GM19035 (cell line): Measurements from ENCODE around the gene MECR.

Experiments used
- ATAC-seq: cut with Tn5 transposase; IDR thresholded peaks from one replicate; pipeline ENCODE4 v1.9.1; 2021; ENCODE audit not compliant: unreplicated experiment

MECR gene, protein sequence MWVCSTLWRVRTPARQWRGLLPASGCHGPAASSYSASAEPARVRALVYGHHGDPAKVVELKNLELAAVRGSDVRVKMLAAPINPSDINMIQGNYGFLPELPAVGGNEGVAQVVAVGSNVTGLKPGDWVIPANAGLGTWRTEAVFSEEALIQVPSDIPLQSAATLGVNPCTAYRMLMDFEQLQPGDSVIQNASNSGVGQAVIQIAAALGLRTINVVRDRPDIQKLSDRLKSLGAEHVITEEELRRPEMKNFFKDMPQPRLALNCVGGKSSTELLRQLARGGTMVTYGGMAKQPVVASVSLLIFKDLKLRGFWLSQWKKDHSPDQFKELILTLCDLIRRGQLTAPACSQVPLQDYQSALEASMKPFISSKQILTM

DNA sequence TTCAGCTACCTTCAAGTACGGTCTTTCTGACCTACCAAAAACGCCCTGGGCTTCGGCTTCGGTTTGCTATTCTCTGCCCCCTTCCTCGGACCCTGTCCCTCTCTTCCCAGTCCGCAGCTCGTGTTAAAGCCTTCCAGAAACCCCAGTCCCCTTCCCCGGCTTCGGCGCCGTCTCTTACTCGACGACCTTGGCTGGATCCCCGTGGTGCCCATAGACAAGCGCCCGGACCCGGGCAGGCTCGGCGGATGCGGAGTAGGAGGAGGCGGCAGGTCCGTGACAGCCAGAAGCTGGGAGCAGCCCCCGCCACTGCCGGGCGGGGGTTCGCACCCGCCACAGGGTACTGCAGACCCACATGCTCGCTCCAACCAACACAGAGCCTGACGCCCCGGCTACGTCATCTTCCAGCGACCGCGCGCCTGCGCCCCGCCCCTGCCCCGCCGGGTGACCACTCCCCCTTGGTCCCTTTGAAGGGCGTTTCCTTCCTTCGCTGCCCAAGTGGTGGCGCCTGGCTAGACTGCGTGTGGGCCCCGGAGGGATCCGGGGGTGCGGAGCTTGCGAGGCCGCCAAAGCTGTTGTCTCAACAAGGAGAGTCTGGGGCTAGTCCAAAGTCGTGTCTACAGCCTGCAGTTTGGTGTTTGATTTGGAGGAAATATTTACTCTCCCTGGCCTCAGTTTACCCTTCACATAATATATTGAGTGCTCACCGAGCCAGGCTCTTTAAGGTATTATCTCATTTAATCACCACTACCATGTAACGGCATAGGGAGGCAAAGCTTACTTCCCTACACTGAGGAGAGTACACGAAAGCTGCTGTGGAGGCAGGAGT is at the start of gene MECR:
Gene MECR, minus strand, starts transcription at position 382 of the 826 bp plus-strand sequence. Its CDS starts 28 bp downstream, at position 354.
- peak; percentile 91 for ATAC-seq

DNA sequence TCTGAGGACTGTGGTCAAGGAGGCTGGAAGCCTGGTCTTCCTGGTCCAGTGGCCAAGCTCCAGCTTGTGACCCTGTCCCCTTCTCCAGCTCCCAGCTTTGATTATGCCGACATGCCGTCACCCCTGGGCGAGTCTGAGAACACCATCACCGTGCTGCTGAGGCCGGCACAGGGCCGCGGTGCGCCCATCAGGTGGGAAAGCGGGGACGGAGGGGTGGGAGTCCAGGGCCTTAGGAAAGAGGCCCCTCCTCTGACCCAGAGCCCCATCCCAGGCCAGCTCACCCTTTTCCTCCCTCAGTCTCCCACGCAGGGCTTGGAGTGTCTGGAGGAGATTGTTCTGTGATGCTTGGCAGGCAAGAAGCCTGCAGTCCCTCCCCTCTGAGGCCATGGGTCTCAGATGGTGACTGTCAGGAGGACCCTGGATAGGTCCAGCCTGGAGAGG is 49.2 kb upstream of the MECR start:
- no peak for ATAC-seq

DNA sequence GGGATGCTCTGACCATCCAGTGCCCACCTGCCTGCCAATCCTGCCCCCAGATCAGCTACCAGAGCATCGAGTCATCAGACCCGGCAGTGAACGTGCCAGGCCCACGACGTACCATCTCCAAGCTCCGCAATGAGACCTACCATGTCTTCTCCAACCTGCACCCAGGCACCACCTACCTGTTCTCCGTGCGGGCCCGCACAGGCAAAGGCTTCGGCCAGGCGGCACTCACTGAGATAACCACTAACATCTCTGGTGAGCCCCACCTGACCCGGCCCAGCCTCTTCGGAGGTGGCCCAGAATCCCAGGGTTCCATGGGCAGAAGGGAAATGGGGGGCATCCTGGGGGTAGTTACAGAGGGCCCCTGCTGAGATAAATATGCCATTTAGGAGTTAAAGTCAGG is 48.7 kb upstream of the MECR start:
- no peak for ATAC-seq

DNA sequence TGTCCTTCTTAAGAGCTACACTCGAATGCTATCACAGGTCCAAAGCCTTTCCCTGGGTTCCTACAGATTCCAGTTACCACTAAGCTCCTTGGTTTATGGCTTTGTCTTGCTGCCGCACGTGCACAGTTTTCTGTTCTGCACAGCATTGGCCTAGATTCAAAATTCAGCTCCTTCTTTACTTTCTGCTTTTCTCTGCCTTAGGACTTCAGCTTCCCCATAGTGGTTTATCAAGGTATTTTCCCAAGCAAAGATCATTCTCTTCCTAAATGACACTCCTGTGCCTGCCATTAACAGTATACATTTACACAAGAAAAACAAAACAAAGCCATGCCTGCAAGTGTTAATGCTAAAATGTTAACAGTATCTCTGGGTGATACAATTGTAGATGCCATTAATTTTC is 47.4 kb upstream of the MECR start:
- ATAC-seq = no peak

DNA sequence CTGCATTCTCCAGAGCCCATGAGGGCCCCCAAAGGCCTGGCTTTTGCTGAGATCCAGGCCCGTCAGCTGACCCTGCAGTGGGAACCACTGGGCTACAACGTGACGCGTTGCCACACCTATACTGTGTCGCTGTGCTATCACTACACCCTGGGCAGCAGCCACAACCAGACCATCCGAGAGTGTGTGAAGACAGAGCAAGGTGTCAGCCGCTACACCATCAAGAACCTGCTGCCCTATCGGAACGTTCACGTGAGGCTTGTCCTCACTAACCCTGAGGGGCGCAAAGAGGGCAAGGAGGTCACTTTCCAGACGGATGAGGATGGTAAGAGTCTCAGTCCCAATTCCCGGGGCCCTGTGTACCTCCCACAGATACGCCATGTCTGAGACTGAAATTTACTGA is 44.7 kb upstream of the MECR start:
- no peak for ATAC-seq

DNA sequence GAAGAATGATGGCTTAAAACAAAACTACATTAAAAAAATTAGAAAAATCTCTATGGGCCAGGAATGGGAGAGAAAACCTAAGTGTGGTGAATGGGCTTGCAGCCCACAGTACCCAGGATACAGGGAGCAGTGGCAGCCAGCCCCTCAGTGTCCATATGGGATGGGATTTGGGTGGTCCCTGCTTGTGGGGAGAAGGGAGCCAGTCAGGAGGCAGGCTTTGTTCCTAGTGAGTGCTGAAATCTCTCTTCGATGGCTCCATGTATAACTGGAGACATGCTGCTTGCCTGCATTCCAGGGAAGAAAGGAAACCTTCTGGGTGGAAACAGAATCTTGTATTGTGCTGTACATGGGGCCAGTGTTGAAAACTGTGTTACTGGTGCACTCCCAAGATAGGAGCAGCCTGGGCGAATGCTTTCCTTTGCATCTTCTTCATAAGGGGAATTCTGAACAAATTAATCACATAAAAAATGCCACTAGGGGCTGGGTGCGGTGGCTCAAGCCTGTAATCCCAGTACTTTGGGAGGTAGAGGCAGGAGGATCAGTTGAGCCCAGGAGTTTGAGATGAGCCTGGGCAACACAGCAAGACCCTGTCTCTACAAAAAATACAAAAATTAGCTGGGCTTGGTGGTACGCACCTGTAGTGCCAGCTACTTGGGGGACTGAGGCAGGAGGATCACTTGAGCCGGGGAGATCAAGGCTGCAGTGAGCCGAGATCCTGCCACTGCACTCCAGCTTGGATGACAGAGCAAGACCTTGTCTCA is 41.6 kb upstream of the MECR start:
- ATAC-seq = no peak

DNA sequence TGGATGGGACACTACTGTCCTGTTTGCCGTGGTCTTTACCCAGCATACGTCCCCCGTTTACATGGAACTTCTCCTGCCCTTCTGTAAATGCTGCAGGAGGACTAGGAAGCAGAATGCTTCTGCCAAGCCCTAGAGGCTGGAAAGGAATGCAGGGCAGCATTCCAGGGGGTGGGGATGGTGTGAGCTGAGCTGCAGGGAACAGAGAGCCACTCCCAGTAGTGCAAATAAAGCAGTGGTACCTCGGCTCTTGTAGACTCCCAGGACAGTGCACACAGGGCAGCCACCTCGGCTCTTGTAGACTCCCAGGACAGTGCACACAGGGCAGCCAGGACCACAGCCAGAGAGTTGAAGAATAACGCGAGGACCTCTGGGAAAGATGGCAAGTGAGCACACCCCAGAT is 41.0 kb upstream of the MECR start:
- no peak for ATAC-seq

DNA sequence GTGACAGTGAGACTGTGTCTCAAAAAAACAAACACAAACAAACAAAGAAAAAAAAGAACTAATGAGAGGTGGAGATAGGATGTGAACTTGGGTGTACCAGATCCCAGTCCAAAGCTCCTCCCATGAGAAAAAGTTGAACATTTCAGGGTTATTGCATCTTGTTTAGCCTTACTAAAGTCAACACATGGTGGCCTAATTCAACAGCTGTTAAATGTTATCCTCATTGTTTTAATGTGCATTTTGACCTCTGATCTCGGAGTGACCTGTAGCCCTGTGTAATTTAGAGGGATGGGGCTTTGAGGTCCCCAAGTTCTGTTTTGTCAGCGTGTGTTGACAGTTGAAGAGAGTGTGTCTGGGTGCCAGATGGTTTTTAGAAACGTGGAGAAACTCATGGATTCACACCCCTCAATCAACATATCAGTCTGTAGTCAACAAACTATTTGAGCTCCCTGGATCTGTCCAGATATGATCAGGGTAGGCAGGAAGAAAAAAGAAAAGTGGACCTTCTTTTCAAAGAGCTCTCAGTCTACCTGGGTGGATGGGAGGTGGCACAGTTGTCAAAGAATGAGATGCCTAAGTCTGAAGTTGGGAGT is 40.3 kb upstream of the MECR start:
- no peak for ATAC-seq

DNA sequence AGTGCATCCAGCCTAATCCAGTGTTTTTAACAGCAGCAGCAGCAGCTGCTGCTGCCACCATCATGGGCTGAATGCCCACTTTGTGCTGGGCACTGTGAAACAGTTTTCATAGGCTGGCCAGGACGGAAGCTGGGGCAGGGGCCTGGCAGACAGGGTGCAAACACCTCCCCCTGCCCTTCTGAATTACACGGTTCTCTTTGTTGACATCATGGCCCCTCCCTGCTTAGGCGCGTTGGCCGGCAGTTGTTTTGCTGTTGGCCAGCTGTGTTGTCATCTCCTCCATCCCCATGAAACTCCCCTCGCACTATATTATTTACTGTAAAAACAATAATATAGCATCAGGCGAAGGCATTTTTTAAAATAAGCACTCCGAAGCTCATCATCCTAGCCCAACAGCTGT is 38.6 kb upstream of the MECR start:
- no peak for ATAC-seq

DNA sequence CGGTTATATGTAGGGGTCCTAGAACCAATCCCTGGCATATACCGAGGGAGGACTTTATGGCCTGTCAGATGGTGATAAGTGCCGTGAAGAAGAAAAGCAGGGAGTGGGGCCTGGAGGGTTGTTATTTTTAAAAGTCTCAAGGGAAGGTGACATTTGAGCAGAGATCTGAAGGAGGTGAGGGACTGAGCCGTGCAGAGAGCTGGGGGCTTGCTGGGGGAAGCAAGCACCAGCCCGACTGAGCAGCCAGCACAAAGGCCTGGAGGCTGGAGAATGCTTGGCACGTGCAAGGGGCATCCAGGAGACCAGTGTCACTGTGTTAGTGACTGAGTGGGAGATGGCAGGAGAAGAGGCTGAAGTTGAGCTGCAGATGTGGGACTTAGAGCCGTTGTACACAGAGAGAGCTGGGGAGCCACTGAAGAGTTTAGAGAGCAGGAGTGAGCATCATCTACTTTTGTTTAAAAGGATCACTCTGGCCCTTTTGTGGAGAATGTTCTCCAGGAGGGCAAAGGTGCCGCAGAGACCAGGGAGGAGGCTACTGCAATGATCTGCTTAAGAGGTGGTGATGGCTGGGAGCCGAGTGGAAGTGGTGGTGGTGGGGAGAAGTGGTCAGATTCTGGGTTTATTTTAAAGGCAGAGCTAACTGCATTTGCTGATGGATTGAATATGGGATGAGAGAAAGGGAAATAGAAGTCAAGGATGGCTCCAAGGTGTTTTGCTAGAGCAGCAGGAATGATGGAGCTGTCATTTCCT is 36.8 kb upstream of the MECR start:
- ATAC-seq = no peak

DNA sequence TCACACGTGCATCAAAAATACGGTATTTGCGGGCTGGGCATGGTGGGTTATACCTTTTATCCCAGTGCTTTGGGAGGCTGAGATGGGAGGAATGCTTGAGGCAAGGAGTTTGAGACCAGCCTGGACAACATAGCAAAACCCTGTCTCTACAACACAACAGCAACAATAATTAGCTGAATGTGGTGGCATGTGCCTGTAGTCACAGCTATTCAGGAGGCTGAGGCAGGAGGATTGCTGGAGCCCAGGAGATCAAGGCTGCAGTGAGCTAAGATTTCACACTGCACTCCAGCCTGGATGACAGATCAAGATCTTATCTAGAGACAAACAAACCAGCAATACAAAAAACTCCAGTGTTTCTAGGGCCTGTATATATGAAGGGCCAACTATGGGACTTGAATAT is 36.2 kb upstream of the MECR start:
- no peak for ATAC-seq

DNA sequence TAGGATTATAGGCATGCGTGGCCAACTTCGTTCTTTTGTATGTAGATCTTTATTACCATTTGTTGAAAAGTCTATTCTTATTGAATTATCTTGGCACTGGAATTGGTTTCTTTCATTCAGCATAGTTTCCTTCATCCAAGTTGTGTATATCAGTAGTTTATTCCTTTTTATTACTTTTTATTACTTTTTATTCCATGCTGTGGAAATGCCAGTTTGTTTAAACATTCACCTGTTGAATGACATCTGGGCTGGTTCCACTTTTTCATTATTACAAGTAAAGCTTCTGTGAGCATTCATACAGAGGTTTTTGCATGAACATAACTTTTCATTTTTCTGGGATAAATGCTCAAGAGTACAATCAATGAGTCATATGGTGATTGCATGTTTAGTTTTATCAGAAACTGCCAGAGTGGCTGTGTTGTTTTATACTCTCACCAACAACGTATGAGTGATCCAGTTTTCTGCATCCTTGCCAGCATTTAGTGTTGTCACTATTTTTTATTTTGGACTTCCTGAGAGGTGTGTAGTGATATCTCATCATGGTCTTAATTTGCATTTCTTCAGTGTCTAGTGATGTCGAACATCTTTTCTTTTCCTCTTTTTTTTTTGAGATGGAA is 34.1 kb upstream of the MECR start:
- ATAC-seq = no peak

DNA sequence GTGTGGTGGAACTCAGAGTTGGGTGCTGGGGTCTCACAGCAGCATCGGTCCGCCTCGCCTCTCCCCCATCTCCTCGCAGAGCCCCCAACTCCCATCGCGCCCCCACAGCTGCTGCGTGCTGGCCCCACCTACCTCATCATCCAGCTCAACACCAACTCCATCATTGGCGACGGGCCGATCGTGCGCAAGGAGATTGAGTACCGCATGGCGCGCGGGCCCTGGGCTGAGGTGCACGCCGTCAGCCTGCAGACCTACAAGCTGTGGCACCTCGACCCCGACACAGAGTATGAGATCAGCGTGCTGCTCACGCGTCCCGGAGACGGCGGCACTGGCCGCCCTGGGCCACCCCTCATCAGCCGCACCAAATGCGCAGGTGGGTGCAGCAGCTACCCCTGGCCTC is 29.8 kb upstream of the MECR start:
- no peak for ATAC-seq

DNA sequence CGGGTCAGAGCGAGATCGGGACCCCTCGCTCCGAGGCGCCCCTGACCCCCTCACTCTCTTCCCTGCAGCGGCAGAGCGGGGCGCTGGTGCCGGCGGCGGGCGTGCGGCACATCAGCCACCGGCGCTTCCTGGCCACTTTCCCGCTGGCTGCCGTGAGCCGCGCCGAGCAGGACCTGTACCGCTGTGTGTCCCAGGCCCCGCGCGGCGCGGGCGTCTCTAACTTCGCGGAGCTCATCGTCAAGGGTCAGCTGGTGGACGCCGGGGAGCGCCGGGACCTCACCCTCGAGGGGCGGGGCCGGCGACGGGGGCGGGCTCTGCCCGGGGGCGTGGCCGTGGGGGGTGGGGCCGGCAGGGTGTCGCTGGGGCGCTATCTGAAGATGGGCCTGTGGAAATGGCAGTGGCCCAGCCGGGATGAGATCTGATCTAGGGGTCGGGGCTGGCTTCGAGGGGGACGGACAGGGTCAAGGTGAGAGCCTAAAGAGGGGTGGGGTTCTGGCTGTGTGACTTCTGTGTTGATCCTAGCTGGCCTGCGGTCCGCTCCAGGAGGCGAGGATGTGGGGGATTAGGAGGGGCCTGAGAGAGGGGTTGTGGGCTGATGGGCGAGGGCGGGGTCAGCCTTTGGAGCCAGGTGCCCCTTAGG is 29.2 kb upstream of the MECR start:
- no peak for ATAC-seq

DNA sequence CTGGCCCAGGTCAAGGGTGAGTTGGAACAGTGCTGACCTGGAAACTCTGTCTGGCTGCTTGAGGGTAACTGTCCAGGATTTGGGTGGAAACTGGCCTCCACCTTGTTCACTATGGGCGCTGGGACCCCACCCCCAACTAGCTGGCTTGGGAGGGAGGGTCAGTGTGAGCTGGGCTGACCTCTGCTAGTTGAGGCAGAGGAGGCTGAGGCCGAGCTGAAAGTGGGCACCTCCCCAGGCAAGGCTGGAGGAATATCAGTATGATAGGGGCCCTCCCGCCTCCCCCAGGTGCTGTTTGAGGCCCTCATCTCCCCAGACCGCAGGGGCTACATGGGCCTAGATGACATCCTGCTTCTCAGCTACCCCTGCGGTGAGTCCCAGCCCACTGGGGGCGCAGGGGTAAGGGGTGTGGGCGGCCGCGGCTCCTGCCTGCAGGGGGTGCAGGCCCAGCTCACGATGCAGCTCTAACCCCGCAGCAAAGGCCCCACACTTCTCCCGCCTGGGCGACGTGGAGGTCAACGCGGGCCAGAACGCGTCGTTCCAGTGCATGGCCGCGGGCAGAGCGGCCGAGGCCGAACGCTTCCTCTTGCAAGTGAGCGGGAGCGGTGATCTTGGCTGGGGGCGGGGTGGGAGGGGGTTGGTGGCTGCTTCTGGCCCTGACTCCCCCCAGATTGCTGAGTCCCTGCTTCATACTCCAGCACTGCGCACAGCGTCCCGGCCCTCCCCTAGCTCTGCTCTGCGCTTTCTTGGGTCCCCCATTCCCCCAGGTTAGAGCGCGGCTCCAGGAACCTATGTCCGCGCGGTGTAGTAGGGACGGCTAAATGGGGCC is 28.5 kb upstream of the MECR start:
- no peak for ATAC-seq

DNA sequence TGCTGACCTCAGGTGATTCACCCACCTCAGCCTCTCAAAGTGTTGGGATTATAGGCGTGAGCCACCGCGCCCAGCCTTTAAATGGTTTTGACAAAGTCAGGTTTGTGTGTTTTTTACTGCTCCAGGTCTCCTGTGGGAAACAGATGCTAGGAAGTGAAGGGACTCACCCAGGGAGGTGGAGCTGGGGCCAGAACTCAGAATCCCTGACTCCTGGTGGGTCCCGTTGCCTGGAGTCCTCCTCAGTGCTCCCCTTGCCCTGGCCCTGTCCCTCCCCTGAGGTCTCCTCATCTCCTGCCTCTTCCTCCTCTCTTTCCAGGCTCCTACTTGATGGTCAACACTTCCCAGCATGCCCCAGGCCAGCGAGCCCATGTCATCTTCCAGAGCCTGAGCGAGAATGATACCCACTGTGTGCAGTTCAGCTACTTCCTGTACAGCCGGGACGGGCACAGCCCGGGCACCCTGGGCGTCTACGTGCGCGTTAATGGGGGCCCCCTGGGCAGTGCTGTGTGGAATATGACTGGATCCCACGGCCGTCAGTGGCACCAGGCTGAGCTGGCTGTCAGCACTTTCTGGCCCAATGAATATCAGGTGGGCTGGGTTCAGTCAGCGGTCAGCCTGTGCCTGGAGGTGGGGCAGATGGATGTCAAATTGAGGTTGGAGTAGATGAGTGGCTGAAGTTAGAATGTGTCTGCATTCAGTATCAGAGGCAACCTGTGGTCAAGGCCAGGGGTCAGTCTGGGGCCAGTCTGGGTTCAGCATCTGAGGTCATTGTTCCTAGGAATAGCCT is 27.6 kb upstream of the MECR start:
- ATAC-seq = no peak

DNA sequence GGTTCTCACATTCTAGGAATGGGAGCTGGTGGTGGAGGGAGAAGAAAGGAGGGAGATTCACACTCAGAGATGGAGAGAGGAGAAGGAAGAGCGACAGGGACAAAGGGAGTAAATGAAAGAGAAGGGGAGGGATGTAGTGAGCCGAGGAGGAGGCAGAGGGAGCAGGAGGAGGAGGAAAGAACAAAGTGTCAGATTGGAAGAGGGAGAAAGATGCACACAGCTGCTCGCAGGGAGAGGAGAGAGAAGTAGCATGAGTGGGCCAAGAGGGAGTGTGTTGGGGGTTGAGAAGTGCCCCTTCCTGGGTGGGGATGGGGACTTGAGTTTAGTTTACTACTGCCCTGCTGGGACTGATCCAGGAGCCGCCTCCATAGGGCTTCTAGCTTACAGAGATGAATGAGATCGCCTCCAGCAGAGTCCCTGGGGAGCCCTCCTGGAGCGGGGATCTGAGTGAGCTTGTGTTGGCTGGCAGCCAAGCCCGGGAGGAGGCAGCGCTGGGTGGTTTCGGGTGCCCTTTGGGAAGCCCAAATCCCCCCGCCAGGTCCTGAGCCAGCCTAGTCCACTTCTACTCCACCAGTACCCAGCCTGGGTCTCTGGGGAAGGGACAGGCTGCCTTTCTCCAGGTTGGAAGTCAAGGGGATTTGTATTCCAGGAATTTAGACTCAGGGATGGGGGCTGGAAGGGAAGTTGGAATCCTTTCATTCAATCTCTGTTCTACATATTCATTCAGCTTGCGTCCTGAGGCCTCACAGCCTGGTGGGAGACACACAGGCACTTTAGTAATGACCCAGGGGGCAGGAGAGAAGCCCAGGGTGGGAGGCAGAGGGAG is 26.5 kb upstream of the MECR start:
- ATAC-seq = no peak
